Measurements from ENCODE around the gene NDUFB11. TPM values are rescaled to one million over a fixed set of nuclear protein-coding genes. Genes with fewer than 3 reads are reported as not detected.

NDUFB11 gene
- total RNA-seq (51.0 and 56.8 TPM in 2 replicates), polyA plus RNA-seq (33.4 and 59.7 TPM in 2 replicates), polyA minus RNA-seq (69.4 and 76.6 TPM in 2 replicates)
- 54.5 TPM for total RNA-seq (2013)

DNA sequence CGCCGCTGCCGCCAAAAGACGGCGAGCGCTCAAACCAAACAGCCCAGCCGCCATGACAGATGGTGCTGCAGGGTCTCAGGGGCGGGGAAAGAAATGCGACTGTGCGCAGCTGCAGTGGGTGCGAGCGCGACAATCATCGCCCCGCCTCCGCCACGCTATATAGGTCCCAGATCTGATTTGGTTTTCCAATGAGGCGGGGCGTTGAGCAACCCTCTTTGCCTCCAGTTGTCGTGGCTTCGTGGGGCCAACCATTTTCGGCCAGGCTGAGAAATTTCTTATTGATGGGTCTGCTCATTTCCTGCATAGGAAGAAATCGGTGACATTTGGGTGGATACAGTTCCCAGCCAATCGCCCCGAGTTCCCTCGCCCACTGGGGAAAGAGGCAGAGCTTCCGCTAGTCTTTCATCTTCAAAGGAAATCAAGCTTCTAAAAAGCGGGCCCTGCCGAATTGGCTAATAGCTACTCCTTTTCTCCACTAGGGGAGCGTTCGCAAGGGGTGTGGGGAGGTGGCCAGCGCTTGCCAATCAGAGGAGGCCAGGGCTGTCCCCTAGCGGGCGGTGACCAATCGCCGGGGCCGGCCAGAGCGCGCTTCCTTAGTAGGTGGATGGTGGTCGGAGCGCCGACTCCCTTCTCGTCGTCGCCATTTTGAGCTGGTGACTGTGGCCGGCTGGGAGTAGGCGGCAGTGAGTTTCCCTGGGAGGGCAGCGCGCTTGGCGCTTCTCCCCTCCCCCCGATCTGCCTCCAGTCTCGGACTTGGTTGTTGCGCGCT, at the start of gene NDUFB11, which contains the start of gene RBM10:
Gene NDUFB11, minus strand, starts transcription at position 77 of the 769 bp plus-strand sequence. Its CDS starts 23 bp downstream, at position 54.
Gene RBM10, plus strand, starts transcription at position 596 of the 769 bp plus-strand sequence. CDS start 2,261 bp downstream, outside the sequence.
- Histone ChIP-seq H3K4me1 (ENCODE audit: control insufficient read depth in 2 of 2, insufficient read depth in 2 of 2, low read length in 2 of 2) (peaks cover 20 to 32% of the 10 kb centered on the region in 2 donors), H3K27ac (ENCODE audit: low read length in 2 of 2) (peak within 1 kb of the TSS; percentile 94 to 95), H3K36me3 (replicated peaks in 1 of 2; ENCODE audit: control extremely low read depth in 1 of 2, control insufficient read depth in 1 of 2, extremely low read depth in 1 of 2, insufficient read depth in 2 of 2, low read length in 1 of 2) (peaks cover 0 to 6% of the 10 kb centered on the region in 2 experiments), H3K9me3 (ENCODE audit: control extremely low read depth in 1 of 3, control insufficient read depth in 2 of 3, insufficient read depth in 1 of 3, low read length in 2 of 3) (no peaks in the 10 kb centered on the region), H4K20me1 (ENCODE audit: control insufficient read depth, insufficient read depth, low read length, poor library complexity, severe bottlenecking) (peaks cover 12% of the 10 kb centered on the region), H3K4me2 (replicated peaks; ENCODE audit: low read depth, low read length, poor library complexity, severe bottlenecking) (peak within 1 kb of the TSS; percentile 77), H3K79me2 (ENCODE audit: control insufficient read depth, insufficient read depth, low read length) (peaks cover 42% of the 10 kb centered on the region), H3K9ac (ENCODE audit: low read length) (peak within 1 kb of the TSS; percentile 79), H3K27me3 (replicated peaks in 1 of 4; ENCODE audit: control extremely low read depth in 1 of 4, control insufficient read depth in 3 of 4, insufficient read depth in 4 of 4, low read length in 3 of 4) (no peaks in the 10 kb centered on the region), H3K4me3 (ENCODE audit: control extremely low read depth in 1 of 5, extremely low read depth in 1 of 5, insufficient read depth in 1 of 5, low read depth in 2 of 5, low read length in 4 of 5) (peak within 1 kb of the TSS; percentile 71 to 83 (median 72)), H2AFZ (ENCODE audit: insufficient read depth, low read depth, low read length, poor library complexity, severe bottlenecking) (peak within 1 kb of the TSS; percentile 77)
- H3K4me3 Mint-ChIP-seq: peak within 1 kb of the TSS; percentile 97
- no peaks in the 10 kb centered on the region for H3K9me3 Mint-ChIP-seq (ENCODE audit: insufficient read depth)
- DNase-seq (peak; percentile 92), ATAC-seq (ENCODE audit: low read depth) (peak; percentile 92)
- no peak for TF ChIP-seq EZH2 (IDR thresholded peaks at IDR 0.05; ENCODE audit: borderline replicate concordance, insufficient read depth, low read depth, low read length, poor library complexity, severe bottlenecking)
- TF ChIP-seq, protein P1, sequence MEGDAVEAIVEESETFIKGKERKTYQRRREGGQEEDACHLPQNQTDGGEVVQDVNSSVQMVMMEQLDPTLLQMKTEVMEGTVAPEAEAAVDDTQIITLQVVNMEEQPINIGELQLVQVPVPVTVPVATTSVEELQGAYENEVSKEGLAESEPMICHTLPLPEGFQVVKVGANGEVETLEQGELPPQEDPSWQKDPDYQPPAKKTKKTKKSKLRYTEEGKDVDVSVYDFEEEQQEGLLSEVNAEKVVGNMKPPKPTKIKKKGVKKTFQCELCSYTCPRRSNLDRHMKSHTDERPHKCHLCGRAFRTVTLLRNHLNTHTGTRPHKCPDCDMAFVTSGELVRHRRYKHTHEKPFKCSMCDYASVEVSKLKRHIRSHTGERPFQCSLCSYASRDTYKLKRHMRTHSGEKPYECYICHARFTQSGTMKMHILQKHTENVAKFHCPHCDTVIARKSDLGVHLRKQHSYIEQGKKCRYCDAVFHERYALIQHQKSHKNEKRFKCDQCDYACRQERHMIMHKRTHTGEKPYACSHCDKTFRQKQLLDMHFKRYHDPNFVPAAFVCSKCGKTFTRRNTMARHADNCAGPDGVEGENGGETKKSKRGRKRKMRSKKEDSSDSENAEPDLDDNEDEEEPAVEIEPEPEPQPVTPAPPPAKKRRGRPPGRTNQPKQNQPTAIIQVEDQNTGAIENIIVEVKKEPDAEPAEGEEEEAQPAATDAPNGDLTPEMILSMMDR (IDR thresholded peaks at IDR 0.05): peak; percentile 66
- no peaks in the 10 kb centered on the region for H3K27me3 Mint-ChIP-seq
- 0% methylated on average over 35 of the region's 54 CpGs for WGBS (ENCODE audit: insufficient coverage)
- H3K27ac Mint-ChIP-seq: peak within 1 kb of the TSS; percentile 99
- peaks cover 35% of the 10 kb centered on the region for H3K4me1 Mint-ChIP-seq
- ChIA-PET CTCF (interaction anchor here (0.6 to 1.5 kb wide), 7 partner anchors 14 to 307 kb away, joined by 3 to 8 read pairs (median 3); no protein-coding TSS in a partner anchor), POLR2A (interaction anchor here (0.6 to 3.2 kb wide), 10 partner anchors 15 to 1857 kb away, joined by 3 to 21 read pairs (median 6); partner anchors contain the start of genes CDK16, GRIPAP1, RP2 and USP11)
- intact Hi-C loops (cut with micrococcal nuclease): loop anchor here (1.0 to 5.0 kb wide), 4 partner anchors 16 to 698 kb away; partner anchors contain the start of genes UBA1 and USP11

Data from B cell (primary cell).